HG03439 (cell line): ENCODE results near the gene TMEM240.

Source experiments
- ATAC-seq: cut with Tn5 transposase; IDR thresholded peaks from one replicate; pipeline ENCODE4 v1.9.1; 2021; ENCODE audit warnings: mild to moderate bottlenecking, moderate library complexity; ENCODE audit not compliant: unreplicated experiment

TMEM240 gene

DNA sequence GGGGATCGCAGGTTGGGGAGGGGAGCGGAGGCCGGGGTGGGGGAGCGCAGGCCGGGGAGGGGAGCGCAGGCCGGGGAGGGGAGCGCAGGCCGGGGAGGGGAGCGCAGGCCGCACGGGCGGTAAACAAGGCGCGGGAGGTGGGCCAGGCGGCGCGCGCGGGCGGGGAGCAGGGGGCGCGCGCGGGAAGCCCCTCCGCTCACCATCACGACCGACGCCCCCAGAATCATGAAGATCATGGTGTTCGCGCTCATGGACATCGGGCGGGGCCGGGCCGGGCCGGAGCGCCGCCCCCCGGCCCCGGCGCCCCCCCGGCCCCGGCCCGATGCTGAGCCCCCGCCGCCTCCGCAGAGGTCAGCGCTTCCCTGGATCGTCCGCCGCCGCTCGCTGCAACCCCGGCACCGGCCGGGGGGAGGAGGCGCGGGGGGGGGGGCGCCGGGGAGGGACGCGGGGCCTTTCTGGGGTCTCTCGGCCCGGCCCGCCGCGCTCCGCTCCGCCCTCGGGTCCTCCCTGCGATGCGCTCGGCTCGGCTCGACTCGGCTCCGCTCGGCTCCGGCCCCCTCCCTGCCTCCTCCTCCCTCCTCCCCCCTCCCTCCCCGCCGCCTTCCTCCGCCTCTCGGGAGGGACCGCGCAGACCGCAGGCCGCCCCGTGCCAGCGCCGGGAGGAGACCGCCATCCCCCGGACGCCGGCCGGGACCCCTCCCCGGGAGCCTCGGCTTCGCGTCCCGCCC, at the start of gene TMEM240:
TMEM240 (minus strand) TSS at position 535 of the 728 bp plus-strand sequence; CDS start at position 257, 278 bp downstream.
- ATAC-seq, result no peak

- no peak for ATAC-seq
Measured at GRCh38 chr1:1583347-1584010, 43.1 kb upstream of the TMEM240 start.

DNA sequence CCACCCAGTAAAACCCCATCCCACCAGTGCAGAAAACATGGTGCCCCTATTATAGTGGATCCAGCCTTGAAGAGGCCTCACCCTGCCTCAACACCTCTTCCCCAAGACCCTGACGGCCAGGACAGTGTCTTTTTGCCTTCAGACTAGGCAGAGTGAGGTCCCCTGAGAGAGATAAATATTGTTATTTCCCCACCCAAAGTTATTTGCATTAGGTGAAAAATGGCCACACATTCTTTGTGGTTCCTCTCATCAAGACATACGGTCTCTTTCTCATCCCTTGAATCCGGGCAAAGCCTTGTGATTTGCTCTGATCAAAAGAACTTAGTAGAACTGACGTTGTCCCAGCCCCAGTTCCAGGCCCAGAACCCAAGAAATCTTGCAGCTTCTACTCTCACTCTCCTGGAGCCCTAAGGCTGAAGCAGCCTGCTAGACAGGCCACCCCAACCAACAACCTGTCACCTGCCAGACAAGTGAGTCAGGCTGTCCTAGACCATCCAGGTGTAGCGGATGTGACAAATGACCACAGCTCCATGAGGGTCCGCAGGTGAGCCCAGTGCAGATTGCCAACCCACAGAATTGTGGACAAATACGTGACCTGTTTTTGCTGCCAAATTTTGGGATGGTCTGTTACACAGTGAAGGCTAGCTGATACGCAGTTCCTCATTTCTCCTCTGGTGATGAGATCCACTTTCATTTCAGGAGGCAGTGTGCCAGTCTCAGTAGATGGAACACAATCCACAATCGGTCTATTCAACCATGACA, 42.3 kb upstream of the TMEM240 start:
- ATAC-seq, result no peak

DNA sequence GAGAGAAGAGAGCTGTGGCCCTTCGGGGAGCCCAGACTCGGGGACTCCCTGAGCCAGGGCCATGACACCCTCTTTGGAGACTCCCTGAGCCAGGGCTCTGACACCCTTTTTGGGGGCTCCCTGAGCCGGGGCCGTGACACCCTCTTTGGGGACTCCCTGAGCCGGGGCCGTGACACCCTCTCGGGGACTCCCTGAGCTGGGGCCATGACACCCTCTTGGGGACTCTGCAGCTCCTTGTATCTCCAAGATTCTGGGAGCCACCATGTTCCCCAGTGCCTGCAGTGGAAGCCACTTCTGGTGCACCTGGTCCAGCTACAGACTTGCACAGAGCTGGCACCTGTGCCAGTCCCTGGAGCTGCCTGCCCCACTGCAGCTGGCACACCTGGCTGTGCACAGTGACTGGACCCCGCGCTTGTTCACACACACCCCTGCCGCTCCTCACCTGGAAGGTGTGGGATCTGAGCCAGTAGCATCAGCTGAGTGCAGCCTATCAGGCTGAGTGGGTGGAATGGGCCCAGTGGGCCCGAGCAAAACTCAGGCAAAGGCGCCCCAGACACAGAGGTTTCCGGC, 38.0 kb upstream of the TMEM240 start:
- ATAC-seq, result no peak

DNA sequence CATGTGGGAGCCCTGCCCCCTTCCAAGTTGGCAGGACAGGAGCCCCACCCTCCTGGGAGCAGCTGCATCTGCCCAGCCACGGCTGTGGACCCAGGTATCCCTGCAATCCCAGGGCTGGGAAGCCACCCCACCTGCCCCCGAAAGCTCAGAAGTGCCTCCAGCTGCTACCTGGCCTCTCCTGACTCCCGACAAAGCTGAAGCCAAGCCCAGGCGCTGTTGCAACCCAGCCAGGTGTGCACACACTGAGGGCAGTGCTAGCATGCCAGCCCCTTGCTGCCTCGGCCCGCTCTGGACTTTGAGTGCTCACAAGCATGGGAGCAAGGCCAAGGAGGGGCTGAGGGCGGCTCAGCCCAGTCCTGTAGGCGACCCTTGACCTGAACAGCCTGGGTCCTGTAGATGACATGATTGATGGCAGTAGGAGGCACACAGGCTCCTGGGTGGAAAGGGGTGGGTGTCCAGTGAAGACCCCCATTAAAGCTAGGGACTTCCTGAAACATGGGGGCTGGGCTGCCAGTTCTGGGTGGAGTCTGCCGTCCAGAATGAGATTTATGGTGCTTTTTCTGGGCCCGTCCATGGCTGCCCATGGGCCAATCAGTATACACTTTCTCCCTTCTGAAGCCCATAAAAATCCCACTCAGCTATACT, 37.1 kb upstream of the TMEM240 start:
- ATAC-seq, result no peak

DNA sequence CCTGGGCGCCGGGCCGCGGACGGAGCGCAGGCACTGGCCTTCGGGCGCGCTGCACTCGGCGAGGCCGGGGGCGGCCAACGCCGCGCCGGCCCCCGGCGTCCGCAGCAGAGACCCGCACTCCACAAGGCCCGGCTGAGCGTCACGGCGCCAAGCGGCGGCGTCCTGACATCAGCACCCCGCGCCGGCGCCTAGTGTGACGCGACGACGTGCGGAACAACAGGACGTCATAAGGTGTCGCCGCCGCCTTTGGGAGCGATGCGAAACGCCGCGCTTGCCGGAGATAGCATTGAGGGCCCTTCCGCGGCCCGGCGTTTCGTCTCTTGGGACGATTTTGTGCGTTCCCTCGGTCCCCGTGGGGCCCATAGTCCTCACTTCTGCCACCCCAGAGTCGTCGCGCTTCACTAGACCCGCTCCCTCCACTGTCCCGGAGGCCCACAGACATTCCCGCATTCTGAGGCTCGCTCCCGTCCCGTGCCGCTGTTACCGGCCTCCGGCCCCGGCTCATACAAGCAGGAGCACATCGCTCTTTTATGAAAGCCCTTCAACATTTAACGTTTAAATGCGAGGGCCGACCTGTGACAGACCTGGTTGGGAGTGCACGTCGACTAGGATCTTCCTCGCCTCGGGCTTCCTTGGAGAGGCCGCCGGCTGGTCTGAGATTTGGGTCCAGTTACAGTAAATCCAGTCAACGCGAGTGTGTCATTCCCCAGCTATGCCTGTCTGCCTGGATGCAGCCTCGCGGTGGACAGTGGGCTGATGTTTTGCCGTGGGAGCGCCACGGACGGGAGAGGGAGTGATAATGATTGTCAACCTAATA, 34.5 kb upstream of the TMEM240 start, which contains the start of gene SSU72:
SSU72 (minus strand) TSS at position 143 of the 817 bp plus-strand sequence. CDS start 306 bp downstream, outside the sequence.
- ATAC-seq, result peak; percentile 82

- peak; percentile 65 for ATAC-seq
Measured at GRCh38 chr1:1573843-1574720, 33.7 kb upstream of the TMEM240 start.

DNA sequence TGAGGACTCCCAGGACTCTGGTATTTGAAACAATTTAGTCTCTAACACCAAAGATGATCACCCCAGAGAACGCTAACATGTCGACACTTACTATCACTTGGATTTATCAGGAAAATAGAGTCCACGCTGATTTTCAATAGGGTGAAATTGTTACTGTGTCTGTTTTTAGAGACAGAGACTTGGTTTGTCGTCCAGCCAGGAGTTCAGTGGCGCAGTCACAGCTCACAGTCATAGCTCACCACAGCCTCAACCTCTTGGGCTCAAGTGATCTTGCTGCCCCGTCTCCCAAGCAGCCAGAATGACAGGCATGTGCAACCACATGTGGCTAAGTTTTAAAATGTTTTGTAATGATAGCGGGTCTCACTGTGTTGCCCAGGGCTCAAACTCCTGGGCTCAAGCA, 28.9 kb upstream of the TMEM240 start:
- ATAC-seq, result no peak

DNA sequence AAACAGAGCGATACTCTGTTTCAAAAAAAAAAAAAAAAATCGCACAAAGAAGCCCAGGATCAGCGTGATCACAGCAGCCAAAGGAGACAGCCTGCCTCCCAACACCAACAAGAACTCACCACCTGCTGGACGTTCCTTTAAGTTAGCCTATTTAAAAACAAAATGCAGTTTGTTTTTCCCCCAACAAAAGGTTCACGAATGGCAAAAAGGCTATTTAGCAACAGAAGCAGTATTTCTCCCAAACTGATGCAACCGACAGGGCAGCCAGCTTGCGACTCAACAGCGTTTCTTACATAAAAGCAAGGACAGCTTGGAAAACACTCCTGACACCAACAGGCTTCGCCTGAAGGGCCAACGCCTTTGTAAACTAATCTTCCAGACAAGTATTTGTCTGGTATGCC, 27.5 kb upstream of the TMEM240 start:
- ATAC-seq, result no peak

DNA sequence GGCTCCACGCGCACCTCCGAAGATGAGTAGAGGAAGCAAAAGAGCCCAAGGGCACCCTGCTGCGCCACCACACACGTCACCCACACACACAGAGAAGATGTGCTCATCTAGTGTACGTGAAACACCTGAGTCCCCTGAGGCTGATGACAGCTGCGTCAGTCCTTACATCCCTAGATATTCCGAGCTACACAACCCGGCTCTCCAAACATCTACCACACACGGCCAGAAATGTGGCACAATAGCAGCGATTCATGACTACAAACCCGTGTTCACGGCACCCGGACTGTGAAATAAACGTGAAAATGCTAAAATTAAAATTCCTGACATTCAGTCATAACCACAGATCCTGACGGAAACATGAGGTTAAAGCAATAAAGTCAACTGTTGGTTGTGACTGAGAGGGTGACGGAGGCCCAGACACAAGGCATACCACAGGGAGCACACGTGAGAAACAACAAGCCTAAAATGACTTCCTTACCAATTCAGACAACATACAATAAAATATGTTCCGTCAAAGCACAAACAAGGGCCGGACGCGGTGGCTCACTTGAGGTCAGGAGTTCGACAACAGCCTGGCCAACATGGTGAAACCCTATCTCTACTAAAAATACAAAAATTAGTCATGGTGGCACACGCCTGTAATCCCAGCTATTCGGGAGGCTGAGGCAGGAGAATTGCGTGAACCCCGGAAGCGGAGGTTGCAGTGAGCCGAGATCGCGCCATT, 26.9 kb upstream of the TMEM240 start:
- no peak for ATAC-seq

- no peak for ATAC-seq
Measured at GRCh38 chr1:1565340-1565739, 24.9 kb upstream of the TMEM240 start.

GRCh38 chr1:1564268-1564667, 23.8 kb upstream of the TMEM240 start:
- ATAC-seq, result no peak

GRCh38 chr1:1563688-1564087, 23.3 kb upstream of the TMEM240 start:
- ATAC-seq, result no peak

DNA sequence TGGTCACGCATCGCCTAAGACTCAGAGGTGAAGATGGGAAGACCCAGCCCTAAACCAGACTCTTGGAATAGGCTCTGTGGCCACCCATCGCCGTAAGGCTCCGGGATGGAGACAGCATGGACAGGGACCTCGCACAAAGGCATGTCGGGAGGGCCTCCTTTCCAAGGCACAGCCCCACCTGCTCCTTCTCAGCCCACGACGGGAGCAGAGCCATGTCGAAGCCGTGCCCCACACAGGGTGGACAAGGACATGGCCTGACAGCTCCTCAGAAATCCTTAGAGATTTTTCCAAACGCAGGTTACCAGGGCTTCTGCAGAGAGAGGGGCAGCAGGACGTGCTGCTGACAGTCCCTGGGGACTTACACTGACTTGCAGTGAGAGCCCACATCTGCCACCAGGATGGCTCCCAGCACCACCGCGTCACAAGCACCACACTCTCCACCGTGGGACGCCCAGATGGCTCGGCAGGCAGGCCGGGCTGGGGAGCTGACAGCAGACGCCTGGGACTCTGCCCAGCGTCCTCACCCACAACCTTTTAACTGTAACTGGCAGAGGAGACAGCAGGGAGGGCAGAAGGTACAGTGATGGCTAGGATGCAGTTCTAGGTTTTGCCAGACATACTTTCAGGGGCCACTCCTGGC, 22.3 kb upstream of the TMEM240 start:
- no peak for ATAC-seq

- no peak for ATAC-seq
Measured at GRCh38 chr1:1561801-1562470, 21.5 kb upstream of the TMEM240 start.

DNA sequence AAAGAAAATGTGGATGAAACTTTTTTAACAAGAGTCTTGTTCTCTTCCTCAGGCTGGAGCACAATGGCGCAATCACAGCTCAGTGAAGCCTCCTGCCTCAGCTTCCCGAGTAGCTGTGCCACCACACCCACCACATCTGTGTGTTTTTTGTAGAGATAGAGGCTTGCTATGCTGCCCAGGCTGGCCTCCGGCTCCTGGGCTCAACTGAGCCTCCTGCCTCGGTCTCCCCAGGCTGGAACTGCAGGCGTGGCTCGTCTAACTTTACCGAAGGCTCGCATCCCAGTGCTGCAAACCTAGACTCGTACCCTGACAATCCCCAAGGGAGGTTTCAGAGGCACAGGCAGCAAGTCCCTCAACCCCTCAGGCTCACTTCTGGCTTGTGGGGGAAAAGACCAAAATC, 19.8 kb upstream of the TMEM240 start:
- ATAC-seq, result no peak

- ATAC-seq, result no peak
Measured at GRCh38 chr1:1559066-1559465, 18.6 kb upstream of the TMEM240 start.
